ENCODE results near the gene MYO9B.
A peak's percentile ranks its signal among the peaks of the same experiment; 100 is the strongest.
"Not testable (repeated sequence)": the region's sequence is repeated elsewhere in the genome, so short reads cannot be mapped to it uniquely, and the experiment has no call there.

MYO9B gene

DNA sequence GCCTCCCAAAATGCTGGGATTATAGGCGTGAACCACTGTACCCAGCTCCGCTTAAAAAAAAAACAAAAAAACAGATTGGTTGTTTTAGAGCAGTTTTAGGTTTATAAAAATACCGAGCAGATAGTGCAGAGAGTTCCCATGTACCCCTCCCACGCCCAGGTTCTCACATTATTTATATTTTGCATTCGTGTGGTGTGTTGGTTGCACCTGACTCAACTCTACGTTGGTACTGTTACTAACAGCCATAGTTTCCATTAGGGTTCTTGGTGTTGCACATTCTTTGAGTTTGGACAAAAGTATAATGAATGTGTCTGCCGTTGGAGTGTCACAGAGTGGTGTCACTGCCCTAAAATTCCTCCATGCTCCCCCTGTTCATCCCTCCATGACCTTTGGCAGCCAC lies 29.1 kb downstream of the MYO9B start:
- no peak for DNase-seq (ENCODE audit: low read depth)
- no peak for TF ChIP-seq CTCF (conservative IDR thresholded peaks at IDR 0.05; ENCODE audit: low read length)
- H3K4me3 ChIP-seq (ENCODE audit: low read length), result no peak overlapping the region

DNA sequence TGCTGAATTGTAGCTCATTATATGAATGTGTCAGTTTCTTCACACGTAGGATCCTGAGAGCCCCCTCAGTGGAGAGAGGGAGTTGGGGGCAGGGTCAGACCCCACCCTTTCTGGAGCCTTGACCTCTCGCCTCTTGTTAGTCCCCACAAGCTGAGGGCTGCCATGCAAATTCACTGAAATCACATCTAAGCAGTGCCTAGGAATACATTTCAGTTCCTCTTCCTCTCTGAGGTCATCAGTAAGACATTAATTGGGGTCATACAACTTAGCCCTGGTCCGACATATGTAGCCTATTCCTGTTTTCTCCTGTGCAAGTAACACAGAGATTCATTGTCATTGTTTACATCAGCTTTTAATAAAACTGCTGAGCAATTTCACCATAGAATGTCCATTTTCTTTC lies 30.0 kb downstream of the MYO9B start:
- DNase-seq (ENCODE audit: low read depth), result no peak
- TF ChIP-seq CTCF (conservative IDR thresholded peaks at IDR 0.05; ENCODE audit: low read length), result no peak
- H3K4me3 ChIP-seq (ENCODE audit: low read length), result no peak overlapping the region

DNA sequence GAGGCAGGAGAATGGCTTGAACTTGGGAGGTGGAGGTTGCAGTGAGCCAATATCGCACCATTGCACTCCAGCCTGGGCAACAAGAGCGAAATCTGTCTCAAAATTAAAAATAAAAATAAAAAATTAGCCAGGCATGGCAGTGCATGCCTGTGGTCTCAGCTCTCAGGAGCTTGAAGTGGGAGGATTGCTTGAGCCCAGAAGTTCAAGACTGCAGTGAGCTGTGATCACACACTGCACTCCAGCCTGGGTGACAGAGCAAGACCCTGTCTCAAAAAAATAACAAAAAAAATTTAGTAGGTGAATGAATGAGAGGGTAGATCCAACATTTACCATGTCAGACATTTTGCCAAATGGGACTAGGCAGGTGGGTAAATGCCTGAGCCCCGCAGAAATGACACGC lies 31.4 kb downstream of the MYO9B start:
- not testable (repeated sequence) for H3K4me3 ChIP-seq (ENCODE audit: low read length)
- DNase-seq (ENCODE audit: low read depth), result peak; percentile 39

- DNase-seq (ENCODE audit: low read depth), result peak; percentile 98
- peak overlapping the region; percentile 47 for H3K4me3 ChIP-seq (ENCODE audit: low read length)
Measured at GRCh38 chr19:17107546-17108452, 32.2 kb downstream of the MYO9B start.

GRCh38 chr19:17108453-17108784 lies 32.8 kb downstream of the MYO9B start:
- peak overlapping the region; percentile 26; the same call in 1 of the 2 replicates for H3K4me3 ChIP-seq (ENCODE audit: low read length)
- no peak for DNase-seq (ENCODE audit: low read depth)
- TF ChIP-seq CTCF (conservative IDR thresholded peaks at IDR 0.05; ENCODE audit: low read length), result no peak

More at GRCh38 chr19:17107546-17108452, 32.2 kb downstream of the MYO9B start:
- TF ChIP-seq CTCF (conservative IDR thresholded peaks at IDR 0.05; ENCODE audit: low read length), result no peak

GRCh38 chr19:17109300-17109699 lies 33.7 kb downstream of the MYO9B start:
- DNase-seq (ENCODE audit: low read depth), result no peak
- no peak for TF ChIP-seq CTCF (conservative IDR thresholded peaks at IDR 0.05; ENCODE audit: low read length)
- no peak overlapping the region for H3K4me3 ChIP-seq (ENCODE audit: low read length)

DNA sequence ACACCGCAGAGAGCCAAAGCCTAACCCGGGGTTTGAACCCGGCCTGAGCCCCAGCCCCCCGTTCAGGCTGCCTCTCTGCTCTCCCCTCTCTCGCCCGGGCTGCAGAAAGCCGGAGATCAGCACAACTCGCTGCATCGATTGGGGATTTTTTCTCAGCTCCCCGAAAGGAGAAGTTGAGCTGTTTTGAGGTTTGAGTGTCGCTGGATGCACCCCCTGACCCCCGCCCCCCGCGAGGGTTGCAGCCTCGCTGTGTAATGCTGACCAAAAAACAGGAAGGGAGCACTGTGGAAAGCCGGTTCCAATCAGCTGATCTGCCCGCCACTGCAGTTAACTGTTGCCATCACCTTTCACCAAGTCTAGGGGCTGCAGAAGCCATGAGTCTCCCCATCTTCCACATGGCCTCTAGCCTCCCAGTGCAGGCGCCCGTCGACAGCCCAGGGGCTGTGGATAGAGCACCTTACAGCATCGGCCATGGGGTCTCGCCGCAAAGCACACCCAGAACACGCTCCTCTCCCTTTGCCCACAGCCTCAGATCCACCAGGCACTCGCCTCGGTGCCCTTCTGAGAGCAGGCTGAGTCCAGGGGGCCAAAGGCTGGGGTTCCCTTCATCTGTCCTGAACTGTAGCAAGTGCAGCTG lies 34.5 kb downstream of the MYO9B start:
- no peak for DNase-seq (ENCODE audit: low read depth)
- no peak for TF ChIP-seq CTCF (conservative IDR thresholded peaks at IDR 0.05; ENCODE audit: low read length)
- H3K4me3 ChIP-seq (ENCODE audit: low read length), result no peak overlapping the region

All from AG10803 (cell line).